CD4-positive, alpha-beta T cell treated with Interleukin-6 for 4 hours (primary cell): Measurements from ENCODE around the gene PIGP.
"Not testable (repeated sequence)": the region's sequence is repeated elsewhere in the genome, so short reads cannot be mapped to it uniquely, and the experiment has no call there.

ENCODE experiments used
- DNase-seq: peaks from one replicate; pipeline ENCODE4 v3.0.0-alpha.2; 2020; ENCODE audit warnings: mixed read lengths

Gene PIGP

DNA sequence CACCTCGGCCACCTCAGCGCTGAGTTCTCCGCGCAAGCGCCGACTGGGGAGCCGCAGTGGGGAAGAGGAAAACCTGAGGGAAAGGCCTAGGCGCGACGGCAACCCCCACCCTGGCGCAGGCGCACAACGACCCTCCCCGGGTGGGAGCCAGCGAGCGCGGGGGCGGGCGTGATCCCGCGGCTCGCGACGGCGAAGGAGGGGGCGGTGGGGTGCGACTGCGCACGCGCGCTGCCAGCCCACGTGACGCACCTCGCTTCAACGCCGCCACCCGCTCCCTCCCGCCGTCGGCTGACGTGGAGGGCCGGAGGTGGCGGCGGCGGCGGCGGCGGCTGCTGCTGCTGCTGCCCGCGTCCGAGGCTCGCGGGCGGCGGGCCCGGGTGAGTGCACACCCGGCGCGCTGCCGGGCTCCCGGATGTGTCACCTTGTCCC lies at the start of gene PIGP, which contains the start of gene TTC3:
TSS of gene PIGP (minus strand) at position 84 of the 429 bp plus-strand sequence. CDS start 556 bp downstream, outside the sequence.
TSS of gene TTC3 (plus strand) at position 267 of the 429 bp plus-strand sequence. CDS start 14,004 bp downstream, outside the sequence.
- DNase-seq: peak; percentile 96

DNA sequence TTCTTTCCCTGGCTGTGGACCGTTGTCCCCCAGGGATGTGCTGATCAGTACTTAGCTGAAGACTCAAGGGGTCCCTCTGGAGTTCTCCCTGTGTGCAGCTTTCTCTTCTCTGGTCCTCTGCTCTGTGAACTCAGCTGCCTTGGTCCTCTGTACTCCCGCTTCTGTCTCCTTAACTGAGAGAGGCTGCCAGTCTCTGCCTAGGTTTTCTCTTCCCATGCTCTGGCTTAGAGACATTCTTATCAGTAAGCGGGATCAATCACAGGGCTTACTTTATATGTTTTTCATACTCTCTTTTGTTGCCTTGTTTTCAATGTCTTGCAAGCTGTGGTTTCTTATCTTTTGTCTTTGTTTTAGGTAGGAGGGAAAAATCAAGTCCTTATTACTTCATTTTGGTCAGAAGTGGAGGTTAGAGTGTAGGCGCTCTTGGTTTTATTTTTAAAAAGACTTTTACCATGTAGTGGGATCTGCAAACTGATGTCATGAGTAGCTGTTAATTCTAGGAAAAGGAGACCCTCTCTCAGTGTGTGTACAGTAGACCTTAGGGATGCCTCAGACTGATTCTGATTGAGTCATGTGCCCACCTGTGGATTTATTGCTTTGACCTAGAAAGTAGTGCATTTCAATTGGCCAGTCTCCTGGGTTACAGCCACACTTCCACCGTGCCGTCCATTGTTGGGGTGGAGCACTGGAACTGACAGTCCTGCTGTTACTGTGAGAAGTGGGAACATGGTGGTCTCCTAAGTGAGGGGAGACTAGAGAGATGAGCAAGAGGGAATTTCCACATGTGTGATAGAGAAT lies 46.7 kb upstream of the PIGP start:
- DNase-seq: no peak

GRCh38 chr21:37118187-37118826 lies 45.4 kb upstream of the PIGP start:
- DNase-seq: no peak

DNA sequence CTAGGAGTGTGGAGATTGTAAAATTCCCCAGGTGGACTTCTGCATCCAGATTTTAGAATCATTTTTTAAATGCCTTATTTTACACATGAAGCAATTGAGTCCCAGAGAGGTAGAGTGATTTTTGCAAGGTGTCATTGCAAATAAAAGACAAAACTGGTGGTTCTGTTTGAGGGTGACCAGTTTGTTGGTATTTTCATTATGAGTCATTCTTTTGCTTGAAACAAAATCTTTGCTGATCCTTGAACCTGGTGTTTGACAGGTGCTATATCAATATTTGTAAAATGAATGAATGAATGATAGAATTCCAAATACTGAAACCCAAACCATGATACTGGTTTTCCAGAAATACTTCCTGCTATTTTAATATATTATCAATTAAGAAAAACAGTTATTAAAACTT lies 44.3 kb upstream of the PIGP start:
- no peak for DNase-seq

GRCh38 chr21:37116459-37116858 lies 43.6 kb upstream of the PIGP start:
- not testable (repeated sequence) for DNase-seq

DNA sequence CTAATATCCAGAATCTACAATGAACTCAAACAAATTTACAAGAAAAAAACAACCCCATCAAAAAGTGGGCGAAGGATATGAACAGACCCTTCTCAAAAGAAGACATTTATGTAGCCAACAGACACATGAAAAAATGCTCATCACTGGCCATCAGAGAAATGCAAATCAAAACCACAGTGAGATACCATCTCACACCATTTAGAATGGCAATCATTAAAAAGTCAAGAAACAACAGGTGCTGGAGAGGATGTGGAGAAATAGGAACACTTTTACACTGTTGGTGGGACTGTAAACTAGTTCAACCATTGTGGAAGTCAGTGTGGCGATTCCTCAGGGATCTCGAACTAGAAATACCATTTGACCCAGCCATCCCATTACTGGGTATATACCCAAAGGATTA lies 41.4 kb upstream of the PIGP start:
- DNase-seq: not testable (repeated sequence)

DNA sequence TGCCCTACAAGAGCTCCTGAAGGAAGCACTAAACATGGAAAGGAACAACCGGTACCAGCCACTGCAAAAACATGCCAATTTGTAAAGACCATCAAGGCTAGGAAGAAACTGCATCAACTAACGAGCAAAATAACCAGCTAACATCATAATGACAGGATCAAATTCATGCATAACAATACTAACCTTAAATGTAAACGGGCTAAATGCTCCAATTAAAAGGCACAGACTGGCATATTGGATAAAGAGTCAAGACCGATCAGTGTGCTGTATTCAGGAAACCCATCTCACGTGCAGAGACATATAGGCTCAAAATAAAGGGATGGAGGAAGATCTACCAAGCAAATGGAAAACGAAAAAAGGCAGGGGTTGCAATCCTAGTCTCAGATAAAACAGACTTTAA lies 38.2 kb upstream of the PIGP start:
- DNase-seq: not testable (repeated sequence)

GRCh38 chr21:37106998-37107397 lies 34.1 kb upstream of the PIGP start:
- DNase-seq: no peak

DNA sequence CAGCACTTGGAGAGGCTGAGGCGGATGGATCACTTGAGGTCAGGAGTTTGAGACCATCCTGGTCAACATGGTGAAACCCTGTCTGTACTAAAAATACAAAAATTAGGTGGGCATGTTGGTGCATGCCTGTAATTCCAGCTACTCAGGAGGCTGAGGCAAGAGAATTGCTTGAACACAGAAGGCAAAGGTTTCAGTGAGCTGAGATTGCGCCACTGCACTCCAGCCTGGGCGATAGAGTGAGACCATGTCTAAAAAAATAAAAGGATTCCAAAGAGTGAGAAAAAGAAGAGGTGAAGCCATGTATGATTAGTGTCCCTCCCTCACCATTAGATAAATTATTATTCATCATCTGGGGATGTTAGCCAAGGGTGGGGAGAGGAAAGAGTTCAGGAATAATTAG lies 29.9 kb upstream of the PIGP start:
- DNase-seq: not testable (repeated sequence)

- DNase-seq: no peak
Observed at GRCh38 chr21:37101384-37101783, 28.5 kb upstream of the PIGP start.

GRCh38 chr21:37100316-37100715 lies 27.4 kb upstream of the PIGP start:
- no peak for DNase-seq

DNA sequence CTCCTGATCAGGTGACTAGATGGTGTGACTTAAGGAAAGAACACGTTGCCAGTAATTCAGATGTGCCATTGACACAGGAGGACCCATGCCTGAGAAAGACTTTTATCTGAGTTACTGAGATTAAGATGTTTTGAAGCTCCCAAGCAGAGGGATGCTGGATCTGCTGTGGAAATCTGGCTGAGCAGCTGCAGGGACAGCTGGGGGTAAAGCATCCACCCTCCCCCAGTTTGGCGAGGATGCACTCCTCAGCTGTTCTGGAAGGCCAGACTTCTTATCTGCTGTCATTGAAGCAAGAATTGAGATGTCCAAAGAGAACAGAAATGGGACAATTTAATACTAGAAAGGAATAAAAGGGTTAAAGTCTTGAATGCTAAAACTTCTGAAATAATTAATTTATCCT lies 25.9 kb upstream of the PIGP start:
- DNase-seq: no peak

DNA sequence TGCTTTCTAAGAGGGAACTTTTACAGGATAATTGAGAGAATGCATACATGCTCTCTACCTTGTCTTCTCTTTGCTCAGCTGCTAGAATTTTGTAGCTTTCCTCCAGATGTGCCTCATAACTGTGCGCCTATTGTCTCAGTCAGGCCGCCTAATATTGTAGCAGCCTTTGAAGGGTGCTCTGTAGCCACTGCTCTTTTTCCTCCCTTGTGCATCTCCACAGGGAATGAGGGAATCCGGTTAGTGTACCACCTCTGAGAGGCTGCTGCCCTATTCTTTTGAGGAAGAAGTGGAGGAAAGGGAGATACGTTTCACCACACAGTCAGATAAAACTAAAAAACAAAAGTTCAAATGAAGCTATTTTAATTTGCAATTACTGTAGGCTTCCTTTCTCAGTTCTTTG lies 22.9 kb upstream of the PIGP start:
- DNase-seq: no peak

DNA sequence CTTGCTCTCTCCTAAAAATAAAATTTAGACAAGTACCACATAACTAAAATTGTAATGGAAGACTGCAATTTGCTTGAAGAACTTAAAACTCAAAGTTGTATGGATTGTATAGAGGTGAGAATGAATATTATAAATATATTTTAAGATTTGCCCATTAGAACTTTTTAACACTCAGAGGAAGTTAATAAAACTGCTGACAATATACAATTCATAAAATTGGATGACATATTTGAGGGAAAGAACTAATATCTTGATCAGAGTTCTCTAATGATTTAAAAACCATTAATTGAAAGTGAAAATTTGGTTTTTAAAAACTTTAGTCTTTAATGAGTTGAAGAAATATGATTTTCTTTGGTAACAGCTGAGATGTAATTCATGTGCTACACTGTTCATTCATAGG lies 21.1 kb upstream of the PIGP start:
- no peak for DNase-seq

DNA sequence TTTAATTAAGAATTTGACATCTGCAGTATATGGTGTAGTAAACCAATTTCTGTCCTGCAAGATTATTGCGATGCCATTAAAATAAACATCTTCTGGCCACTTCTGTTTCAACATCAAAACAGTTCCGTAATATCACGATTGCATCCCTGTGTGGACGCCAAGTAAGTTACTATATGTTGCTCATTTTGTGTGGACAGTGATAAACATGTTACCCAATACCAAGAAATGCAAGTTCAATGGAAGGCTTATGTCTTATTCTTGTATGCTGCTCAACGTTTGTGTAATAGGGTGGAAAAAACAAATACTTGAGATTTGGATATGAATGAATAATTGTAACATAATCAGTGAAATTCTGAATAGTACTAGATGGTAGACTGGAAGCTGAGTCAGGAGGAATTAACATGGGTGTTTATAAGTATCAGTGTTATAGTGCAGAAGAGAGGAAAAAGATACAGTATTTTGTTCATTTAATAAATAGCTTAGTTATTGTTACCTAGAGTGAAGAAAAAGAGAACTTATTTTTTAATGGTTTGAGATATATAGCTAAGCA lies 15.4 kb upstream of the PIGP start:
- DNase-seq: no peak

- DNase-seq: no peak
Observed at GRCh38 chr21:37087188-37087587, 14.3 kb upstream of the PIGP start.

- DNase-seq: no peak
Observed at GRCh38 chr21:37085726-37086125, 12.9 kb upstream of the PIGP start.

GRCh38 chr21:37082856-37083528 lies 10.1 kb upstream of the PIGP start:
- no peak for DNase-seq

GRCh38 chr21:37082375-37082774 lies 9.5 kb upstream of the PIGP start:
- DNase-seq: no peak

GRCh38 chr21:37079211-37079824 lies 6.4 kb upstream of the PIGP start:
- peak; percentile 14 for DNase-seq

GRCh38 chr21:37077403-37077802 lies 4.5 kb upstream of the PIGP start:
- no peak for DNase-seq

DNA sequence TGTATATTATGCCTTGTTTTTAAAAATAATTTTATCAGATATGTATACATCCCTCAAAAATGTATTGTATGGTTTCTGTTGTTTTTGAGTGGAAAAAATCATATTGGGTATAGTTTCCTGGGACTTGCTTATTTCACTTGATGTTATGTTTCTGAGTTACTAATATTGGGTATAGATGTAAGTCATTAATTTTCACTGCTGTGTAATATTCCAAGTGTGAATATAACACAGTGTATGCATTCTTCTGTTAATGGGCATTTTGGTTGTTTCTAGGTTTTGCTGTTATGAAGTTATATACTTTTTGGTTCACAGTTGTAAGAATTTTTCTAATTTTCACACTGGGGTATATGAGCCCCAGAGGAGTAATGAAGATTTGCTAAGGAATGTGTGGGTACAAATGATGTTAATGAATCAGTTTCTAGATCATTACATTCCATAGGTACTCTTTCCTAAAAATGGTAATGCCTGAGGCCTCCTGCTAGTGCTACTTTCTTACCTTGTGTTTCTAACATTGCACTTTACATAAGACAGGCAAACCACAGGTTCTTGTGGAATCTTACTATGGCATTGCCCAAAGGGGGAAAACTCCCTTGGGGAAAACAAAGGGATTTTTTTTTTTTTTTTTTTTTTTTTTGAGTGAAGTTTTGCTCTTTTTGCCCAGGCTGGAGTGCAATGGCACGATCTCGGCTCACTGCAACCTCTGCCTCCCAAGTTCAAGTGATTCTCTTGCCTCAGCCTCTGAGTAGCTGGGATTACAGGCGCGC lies 3.4 kb upstream of the PIGP start:
- DNase-seq: no peak
